ENCODE results near the gene MROH2B.

GRCh38 chr5:40984884-40985283 lies 86.3 kb downstream of the MROH2B start:
- TF ChIP-seq CTCF (IDR thresholded peaks at IDR 0.05) (no peak), EZH2 (IDR thresholded peaks at IDR 0.05) (no peak)

Data from neural progenitor cell (in vitro differentiated cells).